Effector memory CD8-positive, alpha-beta T cell (primary cell): Measurements from ENCODE around the gene P4HA3.

ENCODE experiments used
- ATAC-seq: fragments of 150-1000 bp; cut with Tn5 transposase; replicated peaks from 2 replicates; pipeline ENCODE4 v1.10.0; 2021; ENCODE audit warnings: mild to moderate bottlenecking, moderate library complexity
- DNase-seq, 3 experiments: peaks; one replicate each; pipeline ENCODE4 v3.0.0; 2021
- H3K27ac Mint-ChIP-seq, 2 donors: one replicate each; pipeline ENCODE4 v1.8.0; 2022; ENCODE audit warnings: mild to moderate bottlenecking in 2 of 2, mixed read lengths in 2 of 2, moderate library complexity in 2 of 2
- H3K27me3 Mint-ChIP-seq, 2 donors: one replicate each; pipeline ENCODE4 v1.8.0; 2022; ENCODE audit warnings: mixed read lengths in 2 of 2
- H3K36me3 Mint-ChIP-seq: one replicate; pipeline ENCODE4 v1.8.0; 2022; ENCODE audit warnings: mild to moderate bottlenecking, moderate library complexity, mixed read lengths; ENCODE audit not compliant: insufficient read depth
- H3K4me1 Mint-ChIP-seq, 2 donors: one replicate each; pipeline ENCODE4 v1.8.0; 2022; ENCODE audit warnings: low read depth in 2 of 2, mixed read lengths in 2 of 2
- H3K4me3 Mint-ChIP-seq, 2 donors: one replicate each; pipeline ENCODE4 v1.8.0; 2022; ENCODE audit warnings: mild to moderate bottlenecking in 2 of 2, mixed read lengths in 2 of 2, moderate library complexity in 2 of 2
- H3K9me3 Mint-ChIP-seq, 2 donors: one replicate each; pipeline ENCODE4 v1.8.0; 2022; ENCODE audit warnings: mixed read lengths in 2 of 2

Gene P4HA3

DNA sequence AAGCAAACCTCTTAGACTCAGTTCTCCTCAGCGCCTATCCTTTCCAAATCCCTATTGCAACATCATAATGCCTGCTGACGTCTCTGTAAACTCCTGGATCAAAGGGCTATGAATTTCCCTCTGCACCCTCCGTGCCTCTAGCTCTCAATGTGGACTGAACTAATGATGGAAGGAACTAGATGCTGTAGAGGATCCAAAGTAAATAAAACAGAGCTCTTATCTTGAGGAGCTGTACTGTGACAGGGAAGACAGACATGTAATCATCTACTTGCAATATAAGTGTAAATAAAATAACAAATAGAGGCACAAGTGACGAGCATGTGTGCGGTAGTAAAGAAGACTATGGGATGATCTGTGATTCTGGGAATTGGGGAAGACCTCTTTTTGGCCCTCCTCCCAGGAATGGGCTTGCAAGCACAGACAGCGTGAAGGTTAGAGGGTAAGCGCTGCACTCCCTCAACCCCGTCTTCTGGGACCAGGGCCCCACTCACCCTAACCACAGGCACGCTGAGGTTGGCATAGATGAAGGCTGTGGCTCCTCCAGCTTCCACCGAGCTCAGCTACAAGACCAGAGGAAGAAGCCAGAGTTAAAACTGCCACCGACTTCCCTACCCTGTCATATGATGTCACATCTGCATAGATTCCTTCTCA, 42.2 kb downstream of the P4HA3 start:
- Mint-ChIP-seq H3K27ac (no peak overlapping the region), H3K36me3 (no peaks in the 10 kb centered on the region), H3K4me1 (peaks cover 4 to 6% of the 10 kb centered on the region in 2 donors), H3K4me3 (no peak overlapping the region), H3K9me3 (no peaks in the 10 kb centered on the region), H3K27me3 (peaks cover 33 to 56% of the 10 kb centered on the region in 2 donors)
- DNase-seq (no peak), ATAC-seq (peak; percentile 48)

DNA sequence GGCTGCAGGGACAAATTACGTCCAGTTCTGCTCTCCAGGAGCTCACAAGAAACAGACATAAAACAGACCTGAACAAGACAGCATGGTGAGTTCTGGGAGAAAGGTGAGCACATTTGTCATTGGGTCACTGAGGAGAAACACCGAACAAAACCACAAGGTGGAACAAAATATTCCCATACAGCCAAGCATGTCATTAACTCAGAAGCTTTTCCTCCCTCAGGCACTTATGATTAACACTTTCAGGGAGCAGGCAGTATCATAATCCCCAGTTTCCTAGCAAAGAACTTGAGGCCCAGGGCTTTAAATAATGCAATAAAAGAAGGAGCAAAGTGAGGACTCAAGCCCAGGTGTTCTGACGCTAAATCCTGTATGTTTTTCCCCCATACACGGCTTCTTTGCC, 43.0 kb downstream of the P4HA3 start:
- H3K4me1 Mint-ChIP-seq: peaks cover 4 to 6% of the 10 kb centered on the region in 2 donors

DNA sequence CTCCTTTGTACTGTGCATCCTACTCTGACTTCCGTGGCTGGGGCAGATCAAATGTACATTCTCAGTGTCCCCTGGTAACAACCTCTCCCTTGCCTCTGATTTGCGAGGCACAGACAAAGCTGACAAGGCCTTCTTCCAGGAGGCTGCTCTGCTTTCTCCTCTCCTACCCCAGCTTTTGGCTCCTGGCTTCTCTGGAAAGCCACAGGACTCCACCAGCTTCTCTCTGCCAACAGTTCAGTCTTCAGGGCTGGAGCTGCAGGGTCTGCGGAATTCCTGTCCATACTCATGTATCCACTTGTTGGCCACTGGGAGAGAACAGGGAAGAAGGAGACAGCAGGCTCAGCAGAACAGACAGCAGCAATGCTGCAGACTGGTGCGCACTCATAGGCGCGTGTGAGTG, 44.4 kb downstream of the P4HA3 start:
- no peak overlapping the region for H3K27ac Mint-ChIP-seq
- H3K4me3 Mint-ChIP-seq: no peak overlapping the region
- peaks cover 30 to 55% of the 10 kb centered on the region in 2 donors for H3K27me3 Mint-ChIP-seq
- ATAC-seq (no peak), DNase-seq (no peak)
- no peaks in the 10 kb centered on the region for H3K36me3 Mint-ChIP-seq
- no peaks in the 10 kb centered on the region for H3K9me3 Mint-ChIP-seq
- H3K4me1 Mint-ChIP-seq: peaks cover 4 to 6% of the 10 kb centered on the region in 2 donors

More for the DNA sequence above, 43.0 kb downstream of the P4HA3 start:
- DNase-seq (no peak), ATAC-seq (no peak)
- Mint-ChIP-seq H3K4me3 (no peak overlapping the region), H3K9me3 (no peaks in the 10 kb centered on the region), H3K27ac (no peak overlapping the region), H3K27me3 (peaks cover 33 to 55% of the 10 kb centered on the region in 2 donors), H3K36me3 (no peaks in the 10 kb centered on the region)

DNA sequence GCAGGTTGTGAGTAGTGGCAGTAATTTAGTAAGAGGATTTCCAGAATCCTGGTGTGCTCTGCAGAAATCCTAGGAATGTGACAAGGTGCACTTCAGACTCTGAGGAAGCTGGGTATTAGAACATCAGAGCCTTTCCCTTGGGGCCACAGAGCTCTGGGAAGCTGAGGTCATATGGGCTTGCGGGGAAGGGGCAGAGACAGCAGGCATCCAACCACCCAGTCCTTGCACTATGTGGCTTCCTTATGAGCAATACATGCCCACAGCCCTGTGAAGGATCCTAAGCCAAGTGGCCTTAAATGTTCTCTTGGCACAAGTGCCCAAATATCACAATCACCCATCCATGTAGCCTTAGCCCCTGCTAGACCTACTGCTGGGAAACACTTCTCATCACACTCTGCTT, 46.2 kb downstream of the P4HA3 start:
- no peak for ATAC-seq
- H3K9me3 Mint-ChIP-seq: no peaks in the 10 kb centered on the region
- no peak overlapping the region for H3K4me3 Mint-ChIP-seq
- no peak for DNase-seq
- peaks cover 24 to 57% of the 10 kb centered on the region in 2 donors for H3K27me3 Mint-ChIP-seq
- no peaks in the 10 kb centered on the region for H3K36me3 Mint-ChIP-seq
- peaks cover 4 to 6% of the 10 kb centered on the region in 2 donors for H3K4me1 Mint-ChIP-seq
- no peak overlapping the region for H3K27ac Mint-ChIP-seq

DNA sequence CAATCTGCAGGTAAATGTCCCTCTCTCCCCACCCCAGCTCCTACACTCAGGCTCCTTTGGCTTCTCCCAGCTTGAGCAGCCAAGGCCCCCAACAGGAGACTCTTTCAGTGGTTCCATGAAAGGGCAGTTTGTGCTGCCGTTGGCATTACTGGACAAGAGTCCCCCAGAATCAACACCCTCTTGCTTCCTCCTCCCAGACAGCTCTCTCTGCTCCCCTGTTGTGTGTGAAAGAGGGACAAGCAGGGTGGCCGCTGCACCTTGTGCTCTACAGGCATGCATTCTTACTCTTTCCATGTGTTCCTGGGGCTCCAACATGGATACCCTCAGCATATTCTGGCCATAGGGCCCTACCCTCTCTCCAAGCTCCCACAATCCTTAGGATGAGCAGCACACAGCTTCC, 48.7 kb downstream of the P4HA3 start:
- Mint-ChIP-seq H3K9me3 (no peaks in the 10 kb centered on the region), H3K4me3 (no peak overlapping the region), H3K4me1 (no peaks in the 10 kb centered on the region), H3K27ac (no peak overlapping the region), H3K27me3 (peaks cover 19 to 41% of the 10 kb centered on the region in 2 donors), H3K36me3 (no peaks in the 10 kb centered on the region)
- DNase-seq (no peak), ATAC-seq (no peak)

DNA sequence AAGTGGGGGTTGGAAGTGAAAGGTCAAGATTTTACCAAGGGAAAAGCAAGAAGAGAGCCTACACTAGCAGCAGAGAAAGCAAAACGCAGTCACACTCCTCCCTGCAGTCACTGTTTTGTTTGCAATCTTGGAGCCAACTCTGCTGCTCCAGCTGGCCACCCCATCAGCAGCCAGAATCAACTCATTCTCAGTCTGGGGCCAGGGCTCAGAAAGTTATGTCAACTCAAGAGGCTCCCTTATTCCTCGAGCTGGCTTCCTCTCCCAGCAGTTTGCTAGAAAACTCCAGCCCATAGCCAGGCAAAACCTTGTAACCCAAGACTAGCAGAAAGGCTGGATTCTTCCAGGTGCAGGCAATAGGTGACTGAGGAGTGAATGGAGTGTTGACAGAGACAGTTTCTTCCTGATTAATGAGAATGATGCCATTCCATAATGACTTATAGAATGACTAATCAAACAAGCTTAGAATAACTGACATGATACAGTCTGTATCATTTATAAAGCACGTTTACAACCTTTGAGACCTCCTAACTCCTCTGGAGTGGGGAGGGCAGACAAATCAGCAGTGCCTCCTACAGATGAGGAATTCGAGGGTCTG, 53.4 kb downstream of the P4HA3 start:
- no peak for DNase-seq
- H3K27ac Mint-ChIP-seq: no peak overlapping the region
- H3K27me3 Mint-ChIP-seq: peaks cover 18 to 25% of the 10 kb centered on the region in 2 donors
- H3K9me3 Mint-ChIP-seq: no peaks in the 10 kb centered on the region
- no peak overlapping the region for H3K4me3 Mint-ChIP-seq
- ATAC-seq: no peak
- H3K36me3 Mint-ChIP-seq: peaks cover 8% of the 10 kb centered on the region
- H3K4me1 Mint-ChIP-seq: peaks cover 0 to 4% of the 10 kb centered on the region in 2 donors

DNA sequence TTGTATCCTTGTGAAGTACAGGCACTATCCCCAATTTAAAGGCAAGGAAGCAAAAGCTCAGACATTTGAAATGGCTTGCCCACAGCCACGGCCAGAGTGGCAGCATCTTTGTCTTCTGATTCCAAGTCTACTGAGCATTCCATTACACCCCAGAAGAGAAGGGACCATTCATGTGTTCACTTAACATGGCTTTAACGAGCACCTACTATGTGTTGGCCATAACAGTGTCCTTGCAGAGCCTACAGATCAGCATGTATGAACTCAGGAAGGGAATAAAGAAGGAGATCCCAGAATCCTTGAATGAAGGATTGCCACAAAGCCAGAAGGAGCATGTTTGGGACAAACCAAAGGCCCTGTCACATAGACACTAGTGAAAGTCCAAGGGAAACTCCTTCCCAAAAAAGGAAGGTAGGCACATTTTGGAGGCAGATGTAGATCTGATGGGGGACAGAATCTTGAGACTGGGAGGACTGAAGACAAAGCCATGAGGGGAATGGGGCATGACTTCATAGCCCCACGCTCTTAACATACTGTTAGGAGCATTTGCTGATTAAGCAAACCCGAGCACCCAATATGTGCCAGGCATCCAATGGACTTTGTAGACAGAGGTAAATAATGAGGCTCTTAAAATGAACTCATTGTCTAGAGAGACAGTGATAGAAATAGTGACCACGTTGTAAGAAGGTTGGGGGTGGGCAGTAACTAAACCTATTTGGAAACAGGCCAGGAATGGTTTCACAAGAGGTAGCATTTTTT, 54.9 kb downstream of the P4HA3 start:
- H3K9me3 Mint-ChIP-seq: no peaks in the 10 kb centered on the region
- H3K4me3 Mint-ChIP-seq: no peak overlapping the region
- H3K4me1 Mint-ChIP-seq: peaks cover 0 to 4% of the 10 kb centered on the region in 2 donors
- peaks cover 8% of the 10 kb centered on the region for H3K36me3 Mint-ChIP-seq
- no peak overlapping the region for H3K27ac Mint-ChIP-seq
- H3K27me3 Mint-ChIP-seq: peaks cover 6 to 11% of the 10 kb centered on the region in 2 donors
- ATAC-seq (no peak), DNase-seq (no peak)

DNA sequence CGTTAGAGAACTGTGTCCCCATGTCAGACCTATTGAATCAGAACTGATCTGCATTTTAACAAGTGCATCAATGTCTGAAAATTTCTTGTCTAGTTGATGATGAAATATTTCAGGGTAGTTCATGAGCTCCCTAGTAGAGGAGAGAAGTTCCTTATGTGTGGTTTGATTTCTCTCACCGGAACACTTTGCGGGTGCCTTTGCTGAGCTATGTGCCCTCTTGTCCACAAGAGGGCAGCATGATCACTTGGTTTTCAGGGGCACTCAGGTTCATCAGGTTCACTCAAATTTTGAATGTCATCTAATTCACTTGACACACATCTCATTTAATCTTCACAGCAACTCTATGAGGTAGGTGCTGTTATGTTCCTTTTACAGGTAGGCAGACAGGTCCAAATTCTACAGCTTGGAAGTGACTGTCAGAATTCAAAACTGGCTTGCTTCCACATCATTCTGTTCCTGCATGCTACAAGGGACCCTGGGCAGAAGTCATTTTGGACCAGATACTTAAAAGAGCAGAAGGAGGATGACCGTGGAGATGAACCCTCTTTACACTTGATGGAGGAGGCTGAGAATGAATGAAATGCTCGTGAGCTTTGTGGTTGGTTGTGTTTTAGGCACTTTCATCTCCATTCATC, 55.6 kb downstream of the P4HA3 start:
- peak; percentile 70 for ATAC-seq
- no peaks in the 10 kb centered on the region for H3K9me3 Mint-ChIP-seq
- no peak overlapping the region for H3K4me3 Mint-ChIP-seq
- H3K36me3 Mint-ChIP-seq: peaks cover 11% of the 10 kb centered on the region
- peaks cover 0 to 4% of the 10 kb centered on the region in 2 donors for H3K4me1 Mint-ChIP-seq
- H3K27me3 Mint-ChIP-seq: peaks cover under 1 to 4% of the 10 kb centered on the region in 2 donors
- H3K27ac Mint-ChIP-seq: no peak overlapping the region
- DNase-seq: peak; percentile 29 to 54 (median 43)

DNA sequence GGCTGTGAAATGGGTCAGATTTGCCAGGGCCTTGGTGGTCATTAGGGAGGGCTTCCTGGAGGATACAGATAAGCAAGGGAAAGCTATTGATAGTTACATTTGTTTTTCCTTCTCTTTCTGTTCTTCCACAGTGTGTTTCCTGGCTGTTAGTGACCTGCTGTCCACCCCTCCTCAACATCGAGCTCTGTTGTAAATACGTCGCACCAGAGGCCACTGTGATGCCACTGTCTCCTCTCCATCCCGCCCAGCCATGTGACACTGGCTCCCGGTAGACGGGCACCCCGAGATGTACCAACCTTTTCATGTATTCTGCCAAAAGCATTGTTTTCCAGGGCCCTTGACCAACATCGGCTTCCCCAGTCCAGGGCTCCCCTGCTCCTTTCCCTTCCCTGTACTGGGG, 58.1 kb downstream of the P4HA3 start:
- Mint-ChIP-seq H3K27me3 (no peaks in the 10 kb centered on the region), H3K4me1 (peaks cover 0 to 4% of the 10 kb centered on the region in 2 donors), H3K9me3 (no peaks in the 10 kb centered on the region), H3K4me3 (no peak overlapping the region), H3K27ac (no peak overlapping the region), H3K36me3 (peaks cover 11% of the 10 kb centered on the region)
- DNase-seq (no peak), ATAC-seq (no peak)

DNA sequence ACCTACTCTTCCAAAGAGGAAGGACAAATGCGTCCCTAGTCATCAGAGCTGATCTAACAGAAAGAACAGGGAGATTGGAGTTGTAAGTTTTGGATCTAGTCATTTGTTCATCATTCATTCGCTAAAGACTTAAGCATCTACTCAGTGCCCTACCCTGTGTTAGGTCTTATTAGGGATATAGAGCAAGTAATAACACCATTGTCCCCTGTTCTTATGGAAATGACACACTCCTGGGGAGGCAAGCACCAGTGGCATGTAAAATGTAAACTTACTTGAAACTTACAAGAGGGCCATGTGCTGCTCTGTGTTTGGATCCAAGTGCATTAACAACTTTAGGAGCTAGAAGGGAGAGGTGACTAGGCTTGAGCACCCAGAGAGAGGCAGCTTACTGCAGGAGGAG, 61.9 kb downstream of the P4HA3 start:
- H3K27ac Mint-ChIP-seq: no peak overlapping the region
- no peaks in the 10 kb centered on the region for H3K4me1 Mint-ChIP-seq
- no peaks in the 10 kb centered on the region for H3K9me3 Mint-ChIP-seq
- no peak for DNase-seq
- peaks cover 26% of the 10 kb centered on the region for H3K36me3 Mint-ChIP-seq
- no peaks in the 10 kb centered on the region for H3K27me3 Mint-ChIP-seq
- no peak for ATAC-seq
- no peak overlapping the region for H3K4me3 Mint-ChIP-seq

DNA sequence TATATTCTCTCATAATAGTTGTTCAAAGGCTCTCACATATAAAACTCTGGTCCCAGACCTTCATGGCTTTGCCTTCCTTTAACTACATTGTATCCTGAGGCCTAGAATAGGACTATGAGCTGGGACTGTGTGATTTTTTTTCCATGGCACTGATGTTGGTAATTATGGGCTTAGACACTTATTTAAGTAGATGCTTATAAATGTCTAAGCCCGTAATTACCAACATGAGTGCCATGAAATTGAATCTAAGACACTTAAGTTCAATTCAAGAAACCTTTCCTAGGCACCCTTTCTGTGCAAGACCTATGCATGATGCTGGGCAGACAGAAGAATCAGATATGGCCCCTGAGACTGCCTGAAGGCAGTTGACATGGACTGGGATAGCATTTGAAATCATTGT, 63.0 kb downstream of the P4HA3 start:
- no peak for ATAC-seq
- DNase-seq: no peak
- Mint-ChIP-seq H3K27ac (no peak overlapping the region), H3K9me3 (no peaks in the 10 kb centered on the region), H3K4me1 (no peaks in the 10 kb centered on the region), H3K4me3 (no peak overlapping the region), H3K36me3 (peaks cover 22% of the 10 kb centered on the region), H3K27me3 (no peaks in the 10 kb centered on the region)

DNA sequence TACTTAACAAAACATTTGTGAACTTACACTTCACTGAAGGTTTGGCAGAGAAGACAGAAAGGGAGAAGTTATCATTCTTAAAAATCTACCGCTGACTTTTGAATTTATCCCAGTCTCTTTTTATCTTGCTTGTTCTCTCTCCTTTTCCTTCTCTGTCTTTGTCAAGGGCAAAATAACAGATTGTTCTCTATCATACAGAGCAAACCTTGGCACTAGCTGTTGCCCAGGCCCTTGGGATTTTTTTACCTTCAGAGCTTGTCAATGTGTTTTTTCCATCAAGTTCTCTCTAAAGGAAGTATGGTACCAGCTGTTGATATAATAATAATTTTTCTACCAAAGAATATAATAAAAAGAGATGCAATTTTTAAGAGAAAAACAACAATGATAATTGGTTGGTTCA, 73.2 kb downstream of the P4HA3 start:
- H3K36me3 Mint-ChIP-seq: peaks cover 27% of the 10 kb centered on the region
- H3K4me3 Mint-ChIP-seq: no peak overlapping the region
- H3K27me3 Mint-ChIP-seq: no peaks in the 10 kb centered on the region
- no peaks in the 10 kb centered on the region for H3K9me3 Mint-ChIP-seq
- ATAC-seq (no peak), DNase-seq (no peak)
- no peak overlapping the region for H3K27ac Mint-ChIP-seq
- no peaks in the 10 kb centered on the region for H3K4me1 Mint-ChIP-seq

DNA sequence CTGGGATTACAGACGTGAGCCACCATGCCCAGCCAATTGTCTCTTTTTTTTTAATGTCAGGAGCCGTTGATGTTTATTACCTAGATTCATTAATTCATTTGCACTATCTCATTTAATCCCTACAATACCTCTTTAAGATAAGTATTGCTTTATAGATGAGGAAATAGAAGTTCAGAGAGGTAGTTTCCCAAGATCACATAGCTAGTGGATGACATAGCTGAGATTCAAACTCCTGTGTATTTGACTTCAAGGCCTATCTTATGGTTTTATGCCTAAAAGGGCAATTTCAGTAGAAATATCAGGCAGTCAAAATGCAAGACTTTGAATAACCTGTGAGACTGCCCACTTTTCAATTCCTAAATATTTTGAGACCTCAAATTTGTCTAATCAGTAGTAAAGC, 73.9 kb downstream of the P4HA3 start:
- ATAC-seq (no peak), DNase-seq (no peak)
- Mint-ChIP-seq H3K36me3 (peaks cover 27% of the 10 kb centered on the region), H3K9me3 (no peaks in the 10 kb centered on the region), H3K27me3 (no peaks in the 10 kb centered on the region), H3K4me1 (no peaks in the 10 kb centered on the region), H3K27ac (no peak overlapping the region), H3K4me3 (no peak overlapping the region)
